ENCODE data around the gene OCEL1.

Gene OCEL1

GRCh38 chr19:17240826-17241399 is 14.9 kb downstream of the OCEL1 start:
- no peak for DNase-seq (ENCODE audit: low spot score)

GRCh38 chr19:17242431-17243208 is 16.6 kb downstream of the OCEL1 start:
- no peak for DNase-seq (ENCODE audit: low spot score)

- DNase-seq (ENCODE audit: low spot score), result no peak
Measured at GRCh38 chr19:17243211-17243829, 17.3 kb downstream of the OCEL1 start.

- DNase-seq (ENCODE audit: low spot score), result no peak
Measured at GRCh38 chr19:17243830-17244617, 18.0 kb downstream of the OCEL1 start.

- DNase-seq (ENCODE audit: low spot score), result no peak
Measured at GRCh38 chr19:17244618-17245534, 18.9 kb downstream of the OCEL1 start.

GRCh38 chr19:17245535-17245984 is 19.5 kb downstream of the OCEL1 start, which contains the start of gene NR2F6:
Gene NR2F6, minus strand, starts transcription at chr19:17245919. Its CDS starts 699 bp downstream, at chr19:17245220.
- DNase-seq (ENCODE audit: low spot score), result no peak

- DNase-seq (ENCODE audit: low spot score), result no peak
Measured at GRCh38 chr19:17246681-17247425, 20.8 kb downstream of the OCEL1 start.

GRCh38 chr19:17248011-17248776 is 22.2 kb downstream of the OCEL1 start:
- DNase-seq (ENCODE audit: low spot score), result no peak

GRCh38 chr19:17249887-17250548 is 24.0 kb downstream of the OCEL1 start:
- no peak for DNase-seq (ENCODE audit: low spot score)

- DNase-seq (ENCODE audit: low spot score), result no peak
Measured at GRCh38 chr19:17254636-17255035, 28.6 kb downstream of the OCEL1 start.

- DNase-seq (ENCODE audit: low spot score), result no peak
Measured at GRCh38 chr19:17255150-17255621, 29.2 kb downstream of the OCEL1 start.

- no peak for DNase-seq (ENCODE audit: low spot score)
Measured at GRCh38 chr19:17256130-17256529, 30.1 kb downstream of the OCEL1 start.

GRCh38 chr19:17259118-17259780 is 33.2 kb downstream of the OCEL1 start:
- no peak for DNase-seq (ENCODE audit: low spot score)

- no peak for DNase-seq (ENCODE audit: low spot score)
Measured at GRCh38 chr19:17259934-17260333, 33.9 kb downstream of the OCEL1 start.

- DNase-seq (ENCODE audit: low spot score), result no peak
Measured at GRCh38 chr19:17260842-17261325, 34.9 kb downstream of the OCEL1 start.

- DNase-seq (ENCODE audit: low spot score), result no peak
Measured at GRCh38 chr19:17262557-17262956, 36.5 kb downstream of the OCEL1 start.

GRCh38 chr19:17263712-17264640 is 38.0 kb downstream of the OCEL1 start:
- DNase-seq (ENCODE audit: low spot score), result no peak

All from putamen (tissue), 1 donor.